T-helper 17 cell (primary cell): ENCODE measurements around the gene TRAPPC8. TPM values are rescaled to one million over a fixed set of nuclear protein-coding genes. Genes with fewer than 3 reads are reported as not detected.
"Not testable (repeated sequence)": the region's sequence is repeated elsewhere in the genome, so short reads cannot be mapped to it uniquely, and the experiment has no call there.

Experiments
- ATAC-seq: fragments of 150-1000 bp; cut with Tn5 transposase; 2 replicates; pipeline ENCODE4 v1.10.0; 2021; ENCODE audit warnings: mild to moderate bottlenecking, moderate library complexity
- DNase-seq, 3 donors: peaks; one replicate each; pipeline versions ENCODE4 v3.0.0 to v3.0.0-alpha.2; 2020 to 2021
- H3K9me3 ChIP-seq: one replicate; pipeline ENCODE4 v1.7.0; 2013; ENCODE audit warnings: low read length, mild to moderate bottlenecking; ENCODE audit not compliant: control insufficient read depth, poor library complexity, severe bottlenecking
- H3K27ac Mint-ChIP-seq: one replicate; pipeline ENCODE4 v1.8.0; 2022; ENCODE audit warnings: mild to moderate bottlenecking, moderate library complexity, mixed read lengths
- H3K27me3 Mint-ChIP-seq: one replicate; pipeline ENCODE4 v1.8.0; 2022; ENCODE audit warnings: mixed read lengths
- H3K36me3 Mint-ChIP-seq: one replicate; pipeline ENCODE4 v1.8.0; 2022; ENCODE audit warnings: low read depth, mixed read lengths
- H3K4me1 Mint-ChIP-seq: one replicate; pipeline ENCODE4 v1.8.0; 2022; ENCODE audit warnings: mild to moderate bottlenecking, mixed read lengths
- H3K4me3 Mint-ChIP-seq: one replicate; pipeline ENCODE4 v1.8.0; 2022; ENCODE audit warnings: mild to moderate bottlenecking, moderate library complexity, mixed read lengths
- total RNA-seq, 4 donors: library from RNA in 2 of 4; stranded (reverse) in 2 of 4; gene quantifications; one replicate each; pipeline ENCODE4 v1.2.3 and lab custom pipeline; 2022 to 2026

Gene TRAPPC8
- total RNA-seq, 2 donors from 2014 or later, result 29.2 to 34.1 TPM

DNA sequence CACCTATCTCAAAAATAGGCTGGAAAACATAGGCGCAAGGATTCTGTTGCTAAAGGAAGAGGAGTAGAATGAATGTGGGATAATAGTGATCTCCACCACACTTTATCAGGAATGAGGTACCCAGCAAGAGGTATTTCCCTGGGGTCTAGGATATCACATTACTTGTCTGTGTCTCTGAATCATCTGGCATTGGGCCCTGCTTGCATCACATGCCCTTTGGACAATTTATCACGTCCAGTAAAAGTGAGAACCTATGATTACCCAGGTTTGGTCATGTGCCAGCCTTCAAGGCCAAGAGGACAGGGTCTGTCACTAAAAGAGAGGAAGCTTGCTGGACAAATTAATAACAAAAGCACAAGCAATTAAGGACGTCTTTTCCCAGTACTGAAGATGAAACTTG, 11.4 kb upstream of the TRAPPC8 start:
- DNase-seq (no peak), ATAC-seq (no peak)
- H3K36me3 Mint-ChIP-seq, result no peaks in the 10 kb centered on the region
- H3K27me3 Mint-ChIP-seq, result peaks cover 13% of the 10 kb centered on the region
- H3K4me3 Mint-ChIP-seq, result no peak overlapping the region
- H3K27ac Mint-ChIP-seq, result no peak overlapping the region
- no peaks in the 10 kb centered on the region for H3K9me3 ChIP-seq
- H3K4me1 Mint-ChIP-seq, result peaks cover 2% of the 10 kb centered on the region

DNA sequence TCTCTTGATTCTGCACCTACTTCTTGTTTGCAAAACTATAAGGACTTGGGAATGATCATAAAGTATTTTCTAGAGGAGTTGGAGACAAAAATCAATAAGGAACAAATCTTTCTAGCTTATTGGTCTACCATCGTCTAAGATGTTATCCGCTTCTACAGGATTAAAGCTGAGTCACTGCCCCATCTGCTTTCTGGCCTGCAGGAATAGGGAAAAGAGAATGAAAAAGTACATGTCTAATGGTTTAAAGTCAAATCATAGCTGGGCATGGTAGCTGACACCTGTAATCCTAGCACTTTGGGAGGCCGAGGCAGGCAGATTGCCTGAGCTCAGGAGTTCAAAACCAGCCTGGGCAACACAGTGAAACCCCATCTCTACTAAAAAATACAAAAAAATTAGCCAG, 10.8 kb upstream of the TRAPPC8 start:
- not testable (repeated sequence) for H3K27ac Mint-ChIP-seq, H3K36me3 Mint-ChIP-seq, ATAC-seq, H3K9me3 ChIP-seq, H3K4me3 Mint-ChIP-seq, H3K4me1 Mint-ChIP-seq, DNase-seq
- H3K27me3 Mint-ChIP-seq, result peaks cover 13% of the 10 kb centered on the region

DNA sequence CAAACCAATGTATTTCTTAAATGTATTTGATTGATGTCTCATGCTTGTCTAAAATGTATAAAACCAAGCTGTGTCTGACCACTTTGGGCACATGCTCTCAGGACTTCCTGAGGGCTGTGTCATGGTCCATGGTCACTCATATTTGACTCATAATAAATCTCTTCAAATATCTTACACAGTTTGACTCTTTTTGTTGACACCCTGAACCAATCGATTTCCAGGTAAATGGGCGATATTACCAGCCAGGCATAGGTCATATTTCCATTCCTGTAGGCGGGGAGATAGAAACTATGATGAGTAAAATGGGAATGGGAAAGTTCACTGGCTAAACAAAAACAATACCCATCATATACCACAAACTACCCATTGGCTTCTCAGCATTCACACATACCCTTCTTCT, 9.3 kb upstream of the TRAPPC8 start:
- no peaks in the 10 kb centered on the region for H3K9me3 ChIP-seq
- no peak for ATAC-seq
- no peaks in the 10 kb centered on the region for H3K36me3 Mint-ChIP-seq
- DNase-seq, result no peak
- H3K27me3 Mint-ChIP-seq, result peaks cover 13% of the 10 kb centered on the region
- H3K4me3 Mint-ChIP-seq, result no peak overlapping the region
- H3K27ac Mint-ChIP-seq, result no peak overlapping the region
- peaks cover 2% of the 10 kb centered on the region for H3K4me1 Mint-ChIP-seq

DNA sequence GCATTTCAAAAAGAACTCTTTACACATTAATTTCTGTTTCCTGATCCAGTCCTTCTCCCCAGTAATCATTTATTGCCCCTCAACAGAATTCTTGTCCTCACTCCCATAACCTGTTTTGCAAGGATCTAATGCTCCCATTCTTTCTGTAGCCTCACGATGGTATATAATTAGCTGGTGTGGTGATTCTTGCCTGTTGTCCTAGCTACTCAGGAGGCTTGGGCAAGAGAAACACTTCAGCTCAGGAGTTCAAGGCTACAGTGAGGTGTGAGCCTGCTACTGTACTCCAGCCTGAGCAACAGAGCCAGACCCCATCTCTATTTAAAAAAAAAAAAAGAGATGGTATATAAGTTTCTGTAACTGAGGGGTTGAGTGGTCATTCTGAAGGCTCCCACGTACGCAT, 7.7 kb upstream of the TRAPPC8 start:
- no peaks in the 10 kb centered on the region for H3K9me3 ChIP-seq
- Mint-ChIP-seq H3K27me3 (peaks cover 13% of the 10 kb centered on the region), H3K36me3 (no peaks in the 10 kb centered on the region), H3K27ac (no peak overlapping the region), H3K4me1 (no peaks in the 10 kb centered on the region), H3K4me3 (no peak overlapping the region)
- no peak for ATAC-seq
- no peak for DNase-seq

DNA sequence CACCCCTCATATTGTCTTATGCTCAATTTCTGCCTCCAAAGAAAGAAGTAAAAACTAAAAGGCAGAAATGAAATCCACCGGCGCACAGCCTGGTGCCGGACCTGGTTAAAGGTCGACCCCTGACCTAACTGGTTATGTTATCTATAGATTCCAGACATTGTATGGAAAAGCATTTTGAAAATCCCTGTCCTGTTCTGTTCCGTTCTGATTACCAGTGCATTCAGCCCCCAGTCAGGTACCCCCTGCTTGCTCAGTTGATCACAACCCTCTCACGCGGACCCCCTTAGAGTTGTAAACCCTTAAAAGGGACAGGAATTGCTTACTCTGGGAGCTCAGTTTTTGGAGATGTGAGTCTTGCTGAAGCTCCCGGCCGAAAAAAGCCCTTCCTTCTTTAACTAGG, 5.4 kb upstream of the TRAPPC8 start:
- H3K4me1 Mint-ChIP-seq, H3K9me3 ChIP-seq, H3K4me3 Mint-ChIP-seq, H3K27ac Mint-ChIP-seq, H3K36me3 Mint-ChIP-seq, ATAC-seq, DNase-seq: not testable (repeated sequence)
- peaks cover 13% of the 10 kb centered on the region for H3K27me3 Mint-ChIP-seq

DNA sequence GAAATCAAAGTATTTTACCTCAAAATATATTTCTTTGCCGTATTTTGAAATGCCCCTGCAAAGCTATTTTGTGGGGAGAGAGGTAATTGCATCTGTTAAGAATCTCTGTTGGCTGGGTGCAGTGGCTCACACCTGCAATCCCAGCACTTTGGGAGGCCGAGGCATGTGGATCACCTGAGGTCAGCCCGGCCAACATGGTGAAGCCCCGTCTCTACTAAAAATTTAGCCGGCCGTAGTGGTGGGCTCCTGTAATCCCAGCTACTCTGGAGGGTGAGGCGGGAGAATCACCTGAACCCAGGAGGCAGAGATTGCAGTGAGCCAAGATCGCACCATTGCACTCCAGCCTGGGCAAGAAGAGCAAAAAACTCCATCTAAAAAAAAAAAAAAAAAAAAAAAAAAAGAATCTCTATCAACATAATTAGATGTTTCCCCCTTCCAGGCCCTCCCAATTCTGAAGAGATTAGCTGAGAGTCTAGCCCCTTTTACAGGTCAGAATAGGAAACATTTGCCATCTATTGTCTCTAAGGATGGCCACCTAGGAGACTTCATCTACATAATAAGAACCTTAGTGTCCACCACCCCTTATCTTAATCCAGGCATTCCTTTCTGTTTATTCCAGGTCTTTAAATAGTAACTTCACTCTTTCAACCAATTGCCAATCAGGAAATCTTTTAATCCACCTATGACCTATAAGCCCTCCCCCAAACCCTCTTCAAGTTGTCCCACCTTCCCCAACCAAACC, 3.5 kb upstream of the TRAPPC8 start:
- no peaks in the 10 kb centered on the region for H3K36me3 Mint-ChIP-seq
- peak overlapping the region; percentile 60 for H3K27ac Mint-ChIP-seq
- no peaks in the 10 kb centered on the region for H3K9me3 ChIP-seq
- H3K4me3 Mint-ChIP-seq, result no peak overlapping the region
- peaks cover 14% of the 10 kb centered on the region for H3K4me1 Mint-ChIP-seq
- DNase-seq, result no peak
- ATAC-seq, result no peak
- H3K27me3 Mint-ChIP-seq, result peaks cover under 1% of the 10 kb centered on the region

DNA sequence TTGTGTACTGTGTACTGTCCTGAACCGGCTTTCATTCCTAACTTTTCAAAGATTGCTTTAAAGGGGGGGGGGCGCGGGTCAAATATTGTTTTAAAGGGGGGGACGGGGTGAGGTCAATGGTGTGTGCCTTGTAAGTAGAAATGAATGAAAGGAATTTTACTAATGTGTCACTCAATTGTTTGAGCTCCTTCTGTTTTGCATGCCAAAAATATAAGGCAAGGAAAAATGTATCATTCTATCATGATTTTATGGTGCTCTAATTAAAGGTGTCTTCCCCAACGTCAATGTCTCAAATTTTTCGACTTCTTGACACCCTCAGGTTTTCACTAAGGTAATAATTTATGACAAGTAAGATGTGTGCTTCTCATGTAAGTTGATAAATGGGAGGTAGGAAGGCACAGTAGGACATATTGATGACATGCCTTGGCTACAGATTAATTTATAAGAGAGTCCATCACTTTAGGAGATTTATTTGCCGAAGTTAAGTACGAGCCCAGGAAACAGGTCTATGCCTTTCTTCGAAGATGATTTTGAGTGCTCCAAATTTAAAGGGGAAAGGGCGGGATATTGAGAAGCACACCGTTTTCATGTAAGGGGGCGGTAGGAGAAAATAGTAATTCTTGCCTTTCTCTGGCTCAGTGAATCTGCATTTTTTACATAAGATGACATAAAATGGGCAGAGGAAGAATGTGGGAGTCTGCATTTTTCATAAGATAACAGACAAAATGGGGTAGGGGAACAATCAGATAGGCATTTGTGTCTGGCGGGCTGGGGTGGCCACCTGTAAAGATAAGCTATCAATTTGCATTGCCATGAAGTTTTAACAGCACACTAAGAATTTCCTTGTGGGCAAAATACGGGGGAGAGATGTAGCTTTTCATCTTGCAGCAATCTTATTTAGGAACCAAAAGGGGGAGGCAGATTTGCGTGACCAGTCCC, 1.2 kb upstream of the TRAPPC8 start:
- Mint-ChIP-seq H3K4me3 (peak overlapping the region; percentile 98), H3K27ac (peak overlapping the region; percentile 96), H3K27me3 (no peaks in the 10 kb centered on the region), H3K4me1 (peaks cover 25% of the 10 kb centered on the region), H3K36me3 (no peaks in the 10 kb centered on the region)
- no peaks in the 10 kb centered on the region for H3K9me3 ChIP-seq
- DNase-seq (no peak), ATAC-seq (no peak)

DNA sequence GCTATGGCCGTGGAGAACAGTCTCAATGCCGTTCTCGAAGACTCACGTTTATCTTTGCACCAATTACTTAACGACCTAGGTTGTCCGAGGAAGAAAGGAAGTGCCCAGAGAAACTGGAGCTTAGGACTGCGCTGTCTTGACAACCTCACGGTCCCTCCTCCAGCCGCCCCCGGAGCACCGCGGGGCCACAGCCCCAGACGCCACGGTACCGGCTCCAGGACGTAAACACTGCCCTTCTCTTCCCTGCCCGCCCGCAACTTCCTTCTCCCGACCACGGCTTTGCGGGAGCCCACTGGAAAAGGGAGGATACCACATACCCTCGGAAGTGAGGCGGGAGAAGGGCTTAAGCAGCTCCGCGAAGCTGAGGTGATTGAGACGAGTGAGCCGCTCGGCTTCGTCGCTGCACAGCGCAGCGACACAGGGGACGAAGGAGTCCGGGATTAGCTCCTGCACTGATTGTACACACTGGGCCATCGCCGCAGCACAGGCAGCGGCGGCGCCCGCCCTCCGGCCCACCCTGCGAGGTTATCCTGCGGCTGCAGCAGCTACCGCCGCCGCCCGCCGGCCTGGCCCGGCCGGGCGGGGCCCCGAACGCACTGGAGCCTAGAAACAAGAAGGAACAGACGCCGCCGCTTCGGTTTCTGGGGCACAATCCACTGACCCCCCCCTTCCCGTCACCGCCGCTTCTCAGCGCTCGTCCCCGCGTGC, 483 bp downstream of the TRAPPC8 start:
- Mint-ChIP-seq H3K4me3 (peak overlapping the region; percentile 98), H3K27ac (peak overlapping the region; percentile 96), H3K36me3 (no peaks in the 10 kb centered on the region), H3K4me1 (peaks cover 26% of the 10 kb centered on the region), H3K27me3 (no peaks in the 10 kb centered on the region)
- no peaks in the 10 kb centered on the region for H3K9me3 ChIP-seq
- DNase-seq, result peak in 1 of 3 donors; percentile 18
- ATAC-seq, result peak; percentile 61

DNA sequence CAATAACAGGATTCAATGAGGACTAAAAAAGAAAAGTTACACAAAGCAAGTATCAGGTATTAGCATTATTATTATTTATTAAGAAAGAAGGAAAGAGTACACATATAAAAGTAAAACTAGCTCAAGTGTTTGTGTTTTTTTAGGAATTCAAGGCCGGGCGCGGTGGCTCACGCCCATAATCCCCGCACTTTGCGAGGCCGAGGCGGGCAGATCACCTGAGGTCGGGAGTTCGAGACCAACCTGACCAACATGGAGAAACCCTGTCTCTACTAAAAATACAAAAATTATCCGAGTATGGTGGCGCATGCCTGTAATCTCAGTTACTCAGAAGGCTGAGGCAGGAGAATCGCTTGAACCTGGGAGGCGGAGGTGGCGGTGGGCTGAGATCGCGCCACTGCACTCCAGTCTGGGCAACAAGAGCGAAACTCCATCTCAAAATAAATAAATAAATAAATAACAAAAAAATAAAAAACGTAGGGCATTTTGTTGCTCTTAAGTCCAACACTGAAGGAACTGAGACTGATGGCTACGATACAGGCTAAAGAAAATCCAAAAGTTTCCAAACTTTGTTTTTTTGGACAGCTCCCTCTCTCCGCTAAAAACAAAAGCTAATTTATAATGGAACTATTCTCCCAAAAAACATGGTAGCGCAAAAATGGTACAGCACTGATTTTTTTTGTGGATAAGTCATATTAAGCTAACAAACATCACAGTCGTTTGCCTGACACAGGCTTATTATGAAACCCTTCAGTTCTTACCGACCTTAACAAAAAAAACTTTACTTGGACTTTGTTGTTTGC, 1.7 kb downstream of the TRAPPC8 start:
- ATAC-seq, result no peak
- DNase-seq, result no peak
- H3K9me3 ChIP-seq, result no peaks in the 10 kb centered on the region
- Mint-ChIP-seq H3K4me1 (peaks cover 26% of the 10 kb centered on the region), H3K4me3 (peak overlapping the region; percentile 98), H3K36me3 (no peaks in the 10 kb centered on the region), H3K27ac (peak overlapping the region; percentile 96), H3K27me3 (no peaks in the 10 kb centered on the region)

DNA sequence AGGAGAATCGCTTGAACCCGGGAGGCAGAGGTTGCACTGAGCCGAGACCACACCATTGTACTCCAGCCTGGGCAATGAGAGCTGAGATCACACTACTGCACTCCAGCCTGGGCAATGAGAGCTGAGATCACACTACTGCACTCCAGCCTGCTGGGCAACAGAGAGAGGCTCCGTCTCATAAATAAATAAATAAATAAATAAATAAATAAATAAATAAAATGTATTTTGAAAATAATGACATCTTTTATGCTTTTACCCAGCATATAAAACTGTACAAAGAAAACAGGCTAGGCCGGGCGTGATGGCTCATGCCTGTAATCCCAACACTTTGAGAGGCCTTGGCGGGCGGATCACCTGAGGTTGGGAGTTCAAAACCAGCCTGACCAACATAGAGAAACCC, 8.2 kb downstream of the TRAPPC8 start:
- H3K4me3 Mint-ChIP-seq, H3K27me3 Mint-ChIP-seq, ATAC-seq, DNase-seq, H3K36me3 Mint-ChIP-seq, H3K9me3 ChIP-seq: not testable (repeated sequence)
- Mint-ChIP-seq H3K27ac (peak overlapping the region; percentile 39), H3K4me1 (peaks cover 16% of the 10 kb centered on the region)

DNA sequence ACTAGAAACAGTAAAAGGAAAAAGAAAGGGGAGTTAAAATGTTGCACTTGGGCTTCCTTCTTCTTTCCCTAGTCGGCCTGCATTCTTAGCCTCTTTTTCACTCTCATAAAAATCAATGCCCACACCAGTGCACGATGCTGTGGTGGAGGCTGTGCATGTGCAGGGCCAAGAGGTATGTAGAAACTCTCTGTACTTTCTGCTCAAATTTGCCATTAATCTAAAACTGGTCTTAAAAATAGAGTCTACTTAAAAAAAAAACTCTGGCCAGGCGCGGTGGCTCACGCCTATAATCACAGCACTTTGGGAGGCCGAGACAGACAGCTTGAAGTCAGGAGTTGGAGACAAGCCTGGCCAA, 11.1 kb downstream of the TRAPPC8 start:
- H3K4me1 Mint-ChIP-seq, result peaks cover 8% of the 10 kb centered on the region
- DNase-seq, result no peak
- no peak overlapping the region for H3K27ac Mint-ChIP-seq
- H3K4me3 Mint-ChIP-seq, result no peak overlapping the region
- H3K9me3 ChIP-seq, result no peaks in the 10 kb centered on the region
- no peak for ATAC-seq
- H3K36me3 Mint-ChIP-seq, result no peaks in the 10 kb centered on the region
- H3K27me3 Mint-ChIP-seq, result no peaks in the 10 kb centered on the region

DNA sequence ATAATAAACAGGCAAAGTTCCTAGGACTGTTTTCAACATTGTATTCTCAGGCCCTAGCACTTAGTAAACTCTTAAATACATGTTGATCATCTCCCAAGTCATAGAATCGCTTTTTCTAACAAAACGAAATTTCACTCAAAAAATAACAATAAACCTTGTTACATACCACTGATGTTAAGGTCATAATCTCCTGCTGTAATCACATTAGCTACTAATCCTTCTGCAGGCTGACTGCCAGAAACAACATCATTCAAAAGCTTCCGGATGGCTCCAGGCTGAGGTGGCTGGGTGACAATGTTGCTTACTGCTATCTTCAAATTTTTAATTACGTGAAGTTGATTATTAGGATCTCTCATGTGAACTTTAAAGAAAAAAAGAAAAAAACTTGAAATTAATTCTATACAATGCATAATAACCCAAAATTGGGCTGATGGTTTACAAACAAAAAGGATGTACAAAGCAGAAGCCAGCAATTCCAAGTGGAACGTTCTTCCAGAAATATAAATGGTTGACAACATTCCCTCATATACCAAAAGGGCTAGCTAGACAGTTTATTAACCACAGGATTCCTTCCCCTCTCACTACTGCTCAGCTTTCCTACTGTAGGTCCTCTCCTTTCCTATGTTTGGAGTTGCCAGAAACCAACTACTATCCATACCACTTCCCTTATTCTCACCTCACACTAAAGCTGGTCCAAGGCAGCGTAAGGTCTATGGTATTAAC, 11.6 kb downstream of the TRAPPC8 start:
- ATAC-seq, result no peak
- no peak overlapping the region for H3K4me3 Mint-ChIP-seq
- no peak for DNase-seq
- H3K27ac Mint-ChIP-seq, result no peak overlapping the region
- no peaks in the 10 kb centered on the region for H3K9me3 ChIP-seq
- H3K36me3 Mint-ChIP-seq, result no peaks in the 10 kb centered on the region
- H3K27me3 Mint-ChIP-seq, result no peaks in the 10 kb centered on the region
- peaks cover 8% of the 10 kb centered on the region for H3K4me1 Mint-ChIP-seq
